Measurements from ENCODE around the gene CKAP4. TPM values are rescaled to one million over a fixed set of nuclear protein-coding genes. Genes with fewer than 3 reads are reported as not detected.
"Not testable (repeated sequence)": the region's sequence is repeated elsewhere in the genome, so short reads cannot be mapped to it uniquely, and the experiment has no call there.

The CKAP4 gene
- total and polyA plus RNA-seq, 8 donors = 13.7 to 98.7 (median 39.1) TPM

DNA sequence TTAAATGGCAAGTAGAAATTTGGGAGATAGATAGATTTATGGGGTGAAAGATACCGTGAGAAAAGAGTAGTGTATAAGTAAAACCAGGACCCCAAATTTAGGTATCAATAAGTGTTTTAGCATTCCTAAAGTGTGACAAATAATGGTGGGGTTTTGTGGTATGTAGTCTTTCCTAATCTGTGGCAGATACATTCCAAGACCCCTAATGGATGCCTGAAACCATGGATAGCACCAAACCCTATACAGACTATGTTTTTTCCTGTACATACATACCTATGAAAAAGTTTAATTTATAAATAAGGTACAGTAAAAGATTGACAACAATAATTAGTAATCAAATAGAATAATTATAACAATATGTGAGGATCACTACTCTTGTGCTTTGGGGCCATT lies 40.3 kb upstream of the CKAP4 start:
- Histone ChIP-seq H3K27ac (no peak overlapping the region), H3K4me1 (peaks cover 5 to 26% (median 8%) of the 10 kb centered on the region in 4 donors), H3K9me3 (no peaks in the 10 kb centered on the region), H3K36me3 (no peaks in the 10 kb centered on the region), H3K27me3 (no peaks in the 10 kb centered on the region), H3K4me3 (no peak overlapping the region)
- intact Hi-C loops (cut with DNase I; ENCODE audit: low total_unique reads) = no loop called here
- WGBS, 5 donors = 91 to 96% (median 95%) methylated on average over 1 of the region's 1 CpG
- no peak for DNase-seq
- TF ChIP-seq EP300 (IDR thresholded peaks at IDR 0.05) (no peak), POLR2A (IDR thresholded peaks at IDR 0.05) (no peak), POLR2AphosphoS5 (IDR thresholded peaks at IDR 0.05) (no peak)
- TF ChIP-seq, protein P1, sequence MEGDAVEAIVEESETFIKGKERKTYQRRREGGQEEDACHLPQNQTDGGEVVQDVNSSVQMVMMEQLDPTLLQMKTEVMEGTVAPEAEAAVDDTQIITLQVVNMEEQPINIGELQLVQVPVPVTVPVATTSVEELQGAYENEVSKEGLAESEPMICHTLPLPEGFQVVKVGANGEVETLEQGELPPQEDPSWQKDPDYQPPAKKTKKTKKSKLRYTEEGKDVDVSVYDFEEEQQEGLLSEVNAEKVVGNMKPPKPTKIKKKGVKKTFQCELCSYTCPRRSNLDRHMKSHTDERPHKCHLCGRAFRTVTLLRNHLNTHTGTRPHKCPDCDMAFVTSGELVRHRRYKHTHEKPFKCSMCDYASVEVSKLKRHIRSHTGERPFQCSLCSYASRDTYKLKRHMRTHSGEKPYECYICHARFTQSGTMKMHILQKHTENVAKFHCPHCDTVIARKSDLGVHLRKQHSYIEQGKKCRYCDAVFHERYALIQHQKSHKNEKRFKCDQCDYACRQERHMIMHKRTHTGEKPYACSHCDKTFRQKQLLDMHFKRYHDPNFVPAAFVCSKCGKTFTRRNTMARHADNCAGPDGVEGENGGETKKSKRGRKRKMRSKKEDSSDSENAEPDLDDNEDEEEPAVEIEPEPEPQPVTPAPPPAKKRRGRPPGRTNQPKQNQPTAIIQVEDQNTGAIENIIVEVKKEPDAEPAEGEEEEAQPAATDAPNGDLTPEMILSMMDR (IDR thresholded peaks at IDR 0.05) = no peak

DNA sequence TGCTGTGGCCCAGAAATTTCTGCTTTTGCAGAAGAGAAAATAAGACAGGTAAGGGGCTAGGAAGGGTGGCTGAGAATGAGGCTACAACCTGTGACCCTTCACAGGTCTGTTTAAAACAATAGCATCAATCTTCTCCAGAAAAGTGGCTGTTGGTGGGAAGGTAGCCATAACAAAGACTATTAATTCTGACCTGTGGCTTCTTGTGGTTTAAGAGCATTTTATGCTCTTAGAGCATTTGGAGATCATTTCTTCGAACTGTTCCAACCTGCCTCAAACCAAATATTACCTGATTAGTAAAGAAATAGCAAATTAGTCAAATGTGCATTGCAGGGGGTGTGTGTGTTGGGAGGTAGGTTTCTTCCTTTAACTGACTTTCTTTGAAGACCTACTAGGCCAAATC lies 39.5 kb upstream of the CKAP4 start:
- 41 to 63% (median 45%) methylated on average over 1 of the region's 1 CpG for WGBS, 5 donors
- H3K4me1 ChIP-seq = peaks cover 5 to 33% (median 8%) of the 10 kb centered on the region in 4 donors

DNA sequence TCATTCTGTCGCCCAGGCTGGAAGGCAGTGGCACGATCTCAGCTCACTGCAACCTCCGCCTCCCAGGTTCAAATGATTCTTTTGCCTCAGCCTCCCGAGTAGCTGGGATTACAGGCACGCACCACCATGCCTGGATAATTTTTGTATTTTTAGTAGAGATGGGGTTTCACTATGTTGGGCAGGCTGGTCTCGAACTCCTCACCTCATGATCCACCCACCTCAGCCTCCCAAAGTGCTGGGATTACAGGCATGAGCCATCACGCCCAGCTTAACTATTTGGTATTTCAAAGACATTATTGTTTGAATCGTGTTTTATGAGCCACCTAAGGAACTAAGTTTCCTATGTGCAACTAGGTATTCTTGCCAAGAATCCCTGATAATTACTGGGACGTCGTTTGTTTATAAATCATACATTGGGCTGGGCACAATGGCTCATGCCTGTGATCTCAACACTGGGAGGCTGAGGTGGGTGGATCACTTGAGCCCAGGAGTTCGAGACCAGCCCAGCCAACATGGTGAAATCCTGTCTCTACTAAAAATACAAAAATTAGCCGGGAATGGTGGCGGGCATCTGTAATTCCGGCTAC lies 38.8 kb upstream of the CKAP4 start:
- H3K4me1 ChIP-seq = peaks cover 5 to 38% (median 5%) of the 10 kb centered on the region in 4 donors
- H3K27ac ChIP-seq; DNase-seq; H3K27me3 ChIP-seq; H3K4me3 ChIP-seq; H3K9me3 ChIP-seq; H3K36me3 ChIP-seq; intact Hi-C loops (cut with DNase I; ENCODE audit: low total_unique reads): not testable (repeated sequence)
- 70 to 80% (median 76%) methylated on average over 14 of the region's 14 CpGs for WGBS, 5 donors

More for the DNA sequence above, 39.5 kb upstream of the CKAP4 start:
- peaks cover 0 to 1% (median under 1%) of the 10 kb centered on the region in 4 donors for H3K9me3 ChIP-seq
- H3K36me3 ChIP-seq = no peaks in the 10 kb centered on the region
- H3K27ac ChIP-seq = no peak overlapping the region
- TF ChIP-seq, protein P1 (IDR thresholded peaks at IDR 0.05) = no peak
- no peak for TF ChIP-seq POLR2AphosphoS5 (IDR thresholded peaks at IDR 0.05)
- no peak for TF ChIP-seq EP300 (IDR thresholded peaks at IDR 0.05)
- no peak for TF ChIP-seq POLR2A (IDR thresholded peaks at IDR 0.05)
- intact Hi-C loops (cut with DNase I; ENCODE audit: low total_unique reads) = no loop called here
- H3K27me3 ChIP-seq = no peaks in the 10 kb centered on the region
- H3K4me3 ChIP-seq = no peak overlapping the region
- DNase-seq = no peak

DNA sequence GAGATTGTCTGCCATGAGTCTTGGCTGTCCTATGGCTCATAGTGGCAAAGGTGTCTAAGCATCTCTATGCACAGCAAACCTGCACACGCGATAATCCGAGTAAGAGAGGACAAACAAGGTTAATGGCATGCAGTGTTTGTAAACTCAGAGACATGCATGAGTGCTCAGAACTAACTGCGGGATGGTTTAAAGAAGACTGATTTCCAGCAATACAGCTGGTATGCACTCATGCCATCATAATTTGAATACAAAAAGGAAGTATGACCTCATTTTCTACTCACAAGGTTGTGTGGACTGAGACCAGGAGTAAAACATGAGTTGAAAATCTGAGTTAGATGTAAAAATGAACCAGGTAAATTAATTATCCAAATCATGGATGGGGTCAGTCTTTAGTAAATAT lies 38.2 kb upstream of the CKAP4 start:
- intact Hi-C loops (cut with DNase I; ENCODE audit: low total_unique reads) = no loop called here
- H3K4me1 ChIP-seq = peaks cover 0 to 40% (median 4%) of the 10 kb centered on the region in 4 donors
- WGBS, 5 donors = 71 to 83% (median 76%) methylated on average over 4 of the region's 4 CpGs
- H3K36me3 ChIP-seq = no peaks in the 10 kb centered on the region
- no peak overlapping the region for H3K4me3 ChIP-seq
- DNase-seq = no peak
- no peak overlapping the region for H3K27ac ChIP-seq
- H3K9me3 ChIP-seq = peaks cover 0 to 8% (median 3%) of the 10 kb centered on the region in 4 donors
- no peak for TF ChIP-seq EP300 (IDR thresholded peaks at IDR 0.05)
- TF ChIP-seq POLR2A (IDR thresholded peaks at IDR 0.05) = no peak
- TF ChIP-seq, protein P1 (IDR thresholded peaks at IDR 0.05) = no peak
- TF ChIP-seq POLR2AphosphoS5 (IDR thresholded peaks at IDR 0.05) = no peak
- no peaks in the 10 kb centered on the region for H3K27me3 ChIP-seq

DNA sequence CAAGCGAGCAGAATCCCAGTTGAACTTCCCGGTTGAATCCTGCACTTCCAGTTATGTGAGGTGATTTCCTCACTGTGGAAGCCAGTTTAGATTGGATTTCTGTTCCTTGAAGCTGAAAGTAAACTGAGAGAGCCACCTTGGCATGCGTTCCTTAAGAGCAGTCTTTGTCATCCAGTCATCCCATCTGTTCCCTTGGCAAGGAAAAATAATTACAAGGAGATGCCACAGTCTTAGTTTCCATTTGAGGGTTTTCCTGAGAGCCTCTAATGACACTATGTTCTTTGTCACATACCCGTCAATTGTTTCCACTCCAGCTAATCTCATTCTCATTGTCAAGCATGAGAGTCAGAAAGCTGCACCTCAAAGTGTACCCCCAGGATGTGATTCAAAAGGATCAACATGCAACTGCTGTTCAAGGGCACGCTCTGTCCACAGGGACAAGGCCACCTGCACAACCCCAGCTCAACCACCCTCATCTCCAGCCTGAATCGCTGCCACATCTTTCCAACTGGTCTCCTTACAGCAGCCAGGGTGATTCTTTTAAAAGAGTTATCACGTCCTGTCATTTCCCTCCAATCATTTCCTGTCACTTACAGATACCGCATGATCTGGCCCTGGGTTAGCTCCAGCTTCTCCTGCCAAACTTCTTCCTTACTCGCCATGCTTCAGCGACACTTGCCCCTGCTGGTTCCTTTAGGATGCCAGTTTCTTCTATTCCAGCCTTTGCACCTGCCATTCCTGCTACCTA lies 36.7 kb upstream of the CKAP4 start:
- no peak for DNase-seq
- Histone ChIP-seq H3K27ac (no peak overlapping the region), H3K9me3 (peaks cover 0 to 8% (median 3%) of the 10 kb centered on the region in 4 donors), H3K36me3 (no peaks in the 10 kb centered on the region), H3K4me1 (peaks cover 0 to 47% (median 0%) of the 10 kb centered on the region in 4 donors), H3K27me3 (no peaks in the 10 kb centered on the region), H3K4me3 (no peak overlapping the region)
- intact Hi-C loops (cut with DNase I; ENCODE audit: low total_unique reads) = no loop called here
- TF ChIP-seq, protein P1 (IDR thresholded peaks at IDR 0.05) = no peak
- TF ChIP-seq POLR2A (IDR thresholded peaks at IDR 0.05) (no peak), EP300 (IDR thresholded peaks at IDR 0.05) (no peak), POLR2AphosphoS5 (IDR thresholded peaks at IDR 0.05) (no peak)
- WGBS, 5 donors = 57 to 62% (median 60%) methylated on average over 10 of the region's 10 CpGs

Measured in stomach (tissue), 9 donors.